VCaP (cell line): ENCODE measurements around the gene RPE65.
A peak's percentile ranks its signal among the peaks of the same experiment; 100 is the strongest.

Experiments used
- H3K27ac ChIP-seq: fragments of 450-650 bp; 2 replicates; pipeline ENCODE4 v1.5.1; 2017
- TF ChIP-seq, protein P1 (sequence below): fragments of 450-650 bp; conservative IDR thresholded peaks from 2 replicates; pipeline ENCODE4 v1.5.1; 2017; ENCODE audit warnings: mild to moderate bottlenecking, moderate library complexity

RPE65 gene

GRCh38 chr1:68453060-68453670 lies 3.4 kb upstream of the RPE65 start:
- TF ChIP-seq, protein P1, sequence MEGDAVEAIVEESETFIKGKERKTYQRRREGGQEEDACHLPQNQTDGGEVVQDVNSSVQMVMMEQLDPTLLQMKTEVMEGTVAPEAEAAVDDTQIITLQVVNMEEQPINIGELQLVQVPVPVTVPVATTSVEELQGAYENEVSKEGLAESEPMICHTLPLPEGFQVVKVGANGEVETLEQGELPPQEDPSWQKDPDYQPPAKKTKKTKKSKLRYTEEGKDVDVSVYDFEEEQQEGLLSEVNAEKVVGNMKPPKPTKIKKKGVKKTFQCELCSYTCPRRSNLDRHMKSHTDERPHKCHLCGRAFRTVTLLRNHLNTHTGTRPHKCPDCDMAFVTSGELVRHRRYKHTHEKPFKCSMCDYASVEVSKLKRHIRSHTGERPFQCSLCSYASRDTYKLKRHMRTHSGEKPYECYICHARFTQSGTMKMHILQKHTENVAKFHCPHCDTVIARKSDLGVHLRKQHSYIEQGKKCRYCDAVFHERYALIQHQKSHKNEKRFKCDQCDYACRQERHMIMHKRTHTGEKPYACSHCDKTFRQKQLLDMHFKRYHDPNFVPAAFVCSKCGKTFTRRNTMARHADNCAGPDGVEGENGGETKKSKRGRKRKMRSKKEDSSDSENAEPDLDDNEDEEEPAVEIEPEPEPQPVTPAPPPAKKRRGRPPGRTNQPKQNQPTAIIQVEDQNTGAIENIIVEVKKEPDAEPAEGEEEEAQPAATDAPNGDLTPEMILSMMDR = no peak
- no peak overlapping the region for H3K27ac ChIP-seq

DNA sequence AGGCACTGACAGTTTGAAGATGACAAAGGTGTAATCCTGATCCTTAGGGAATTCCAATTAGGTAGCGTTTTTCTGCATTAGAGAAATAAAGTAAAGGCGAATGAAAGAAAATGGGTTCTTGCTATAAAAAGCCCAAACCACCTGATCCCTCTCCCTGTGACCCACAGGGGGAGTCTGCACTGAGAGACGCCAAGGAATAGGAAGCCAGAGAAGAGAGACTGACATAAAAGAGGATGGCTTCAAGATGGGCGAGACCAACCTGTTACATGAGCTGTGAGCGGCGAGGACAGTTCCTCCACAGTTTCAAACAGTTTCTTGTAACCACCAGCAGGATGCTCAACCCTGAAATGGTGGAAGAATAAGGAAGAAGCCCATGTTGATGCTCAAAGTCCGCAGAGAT lies 1.4 kb downstream of the RPE65 start:
- no peak overlapping the region for H3K27ac ChIP-seq
- TF ChIP-seq, protein P1 = no peak

- TF ChIP-seq, protein P1 = no peak
- no peak overlapping the region for H3K27ac ChIP-seq
Measured at GRCh38 chr1:68445709-68446108, 4.0 kb downstream of the RPE65 start.

DNA sequence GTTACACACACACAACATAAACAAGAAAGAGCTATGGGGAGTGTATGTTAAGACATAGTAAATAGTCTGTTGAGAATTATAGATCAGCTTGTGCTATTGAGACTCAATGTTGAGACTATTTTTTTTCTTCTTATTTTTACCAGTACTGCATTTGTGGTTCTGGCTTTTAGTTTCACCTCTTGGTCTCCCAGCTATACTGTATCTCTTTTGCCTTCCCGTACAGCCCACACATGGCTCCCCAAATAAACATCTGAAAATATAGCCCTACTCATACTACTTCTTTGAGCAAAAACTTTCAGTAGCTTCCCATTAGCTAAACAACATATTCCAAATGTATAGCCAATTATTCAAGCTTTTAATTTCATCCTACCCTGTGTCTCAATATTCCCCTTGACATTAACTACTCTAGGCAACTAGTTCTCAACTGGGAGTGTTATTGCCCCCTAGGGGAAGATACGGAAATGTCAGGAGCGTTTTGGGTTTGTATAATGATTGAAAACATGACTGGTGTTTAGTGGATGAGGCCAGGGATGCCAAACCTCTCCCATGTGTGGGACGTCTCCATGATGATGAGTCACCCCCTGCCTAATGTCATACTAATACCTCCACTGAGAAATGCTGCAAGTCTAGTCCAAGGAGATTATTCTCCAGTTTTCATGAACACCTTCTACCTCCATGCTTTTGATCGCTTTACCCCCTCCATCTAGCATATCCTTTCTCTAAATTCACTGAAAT lies 6.8 kb downstream of the RPE65 start:
- no peak overlapping the region for H3K27ac ChIP-seq
- TF ChIP-seq, protein P1 = peak; percentile 56

DNA sequence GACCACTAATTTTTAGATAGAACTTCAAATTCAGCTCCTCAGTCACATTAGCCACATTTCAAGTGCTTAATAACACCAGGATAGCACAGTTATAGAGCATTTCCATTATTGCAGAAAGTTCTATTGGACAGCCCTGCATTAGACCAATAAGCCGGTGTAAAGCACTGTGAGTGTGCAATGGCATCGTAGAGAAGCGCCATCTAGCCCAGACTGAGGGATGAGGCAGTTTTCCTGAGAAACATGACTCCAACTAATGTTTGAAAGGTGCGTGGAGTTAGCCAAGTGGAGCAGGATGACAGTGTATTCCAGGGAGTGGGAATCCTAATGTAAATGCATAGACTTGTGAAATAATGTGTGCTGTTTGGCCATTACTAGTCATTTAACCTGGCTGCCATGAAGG lies 7.7 kb downstream of the RPE65 start:
- TF ChIP-seq, protein P1 = peak; percentile 26
- H3K27ac ChIP-seq = no peak overlapping the region

GRCh38 chr1:68438310-68438709 lies 11.4 kb downstream of the RPE65 start:
- TF ChIP-seq, protein P1 = no peak
- H3K27ac ChIP-seq = no peak overlapping the region

DNA sequence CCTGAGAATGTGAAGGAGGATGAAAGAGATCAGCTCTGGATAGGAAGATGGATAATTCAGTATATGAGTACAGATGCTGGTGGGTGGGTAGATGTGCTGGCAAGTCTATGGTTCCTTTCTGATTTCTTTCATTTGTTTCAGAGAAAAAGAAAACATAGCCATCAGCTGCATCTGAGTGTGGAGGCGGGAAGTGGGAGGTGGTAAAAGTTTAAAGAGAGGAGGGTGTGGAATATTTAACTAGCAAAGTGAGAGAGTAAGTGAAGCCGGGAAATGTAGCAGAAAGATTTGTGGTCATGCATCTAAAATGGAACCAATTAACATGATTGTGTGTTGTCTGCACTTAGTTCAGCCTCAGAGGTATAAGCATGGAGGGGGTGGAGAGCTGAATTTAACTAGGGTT lies 16.4 kb downstream of the RPE65 start:
- TF ChIP-seq, protein P1 = no peak
- H3K27ac ChIP-seq = no peak overlapping the region
